Peyer's patch (tissue), 4 donors: Measurements from ENCODE around the gene ALDH4A1. TPM values are rescaled to one million over a fixed set of nuclear protein-coding genes. Genes with fewer than 3 reads are reported as not detected.

ENCODE experiments used
- DNase-seq, 3 donors: peaks; one replicate each; pipeline ENCODE4 v3.0.0-alpha.2; 2017 to 2019
- H3K27ac ChIP-seq, 4 donors: fragments of 200-600 bp; sonication (generic); one replicate each; pipeline ENCODE4 v1.5.1; 2016 to 2019
- H3K27me3 ChIP-seq, 2 donors: fragments of 200-600 bp; sonication (generic); one replicate each; pipeline ENCODE4 v1.5.1; 2019
- H3K36me3 ChIP-seq, 3 donors: fragments of 200-600 bp; sonication (generic); one replicate each; pipeline ENCODE4 v1.5.1; 2016 to 2019
- H3K4me1 ChIP-seq, 4 donors: fragments of 200-600 bp; sonication (generic); one replicate each; pipeline ENCODE4 v1.5.1; 2016 to 2019
- H3K4me3 ChIP-seq, 4 donors: fragments of 200-600 bp; sonication (generic); 1 replicate in 3 of 4; 2 replicates in 1 of 4; pipeline ENCODE4 v1.5.1; 2016 to 2019; ENCODE audit warnings: mild to moderate bottlenecking in 1 of 4
- H3K9me3 ChIP-seq, 4 donors: fragments of 200-600 bp; sonication (generic); one replicate each; pipeline ENCODE4 v1.5.1; 2016 to 2019; ENCODE audit warnings: mild to moderate bottlenecking in 1 of 4
- POLR2A ChIP-seq, 2 donors: fragments of 450-650 bp; IDR thresholded peaks; one replicate each; pipeline ENCODE4 v1.5.1; 2017; ENCODE audit warnings: antibody characterized with exemption in 2 of 2, mild to moderate bottlenecking in 2 of 2, moderate library complexity in 2 of 2
- total RNA-seq, 4 donors: library from RNA; depleted of rRNA; stranded (reverse); fragments of >200 nt; gene quantifications; one replicate each; pipeline ENCODE4 v1.1.0, GENCODE V29; 2016
- TF ChIP-seq, protein P1 (sequence below), 6 experiments: fragments of 450-650 bp in 4 of 6; fragments of 200-600 bp in 2 of 6; sonication (generic) in 1 of 6; IDR thresholded peaks; one replicate each; pipeline ENCODE4 v1.5.1; 2017 to 2019; ENCODE audit warnings: antibody characterized with exemption in 6 of 6, mild to moderate bottlenecking in 3 of 6, moderate library complexity in 1 of 6

ALDH4A1 gene
- total RNA-seq, 4 donors from 2014 or later: 2.8 to 5.8 (median 4.1) TPM

DNA sequence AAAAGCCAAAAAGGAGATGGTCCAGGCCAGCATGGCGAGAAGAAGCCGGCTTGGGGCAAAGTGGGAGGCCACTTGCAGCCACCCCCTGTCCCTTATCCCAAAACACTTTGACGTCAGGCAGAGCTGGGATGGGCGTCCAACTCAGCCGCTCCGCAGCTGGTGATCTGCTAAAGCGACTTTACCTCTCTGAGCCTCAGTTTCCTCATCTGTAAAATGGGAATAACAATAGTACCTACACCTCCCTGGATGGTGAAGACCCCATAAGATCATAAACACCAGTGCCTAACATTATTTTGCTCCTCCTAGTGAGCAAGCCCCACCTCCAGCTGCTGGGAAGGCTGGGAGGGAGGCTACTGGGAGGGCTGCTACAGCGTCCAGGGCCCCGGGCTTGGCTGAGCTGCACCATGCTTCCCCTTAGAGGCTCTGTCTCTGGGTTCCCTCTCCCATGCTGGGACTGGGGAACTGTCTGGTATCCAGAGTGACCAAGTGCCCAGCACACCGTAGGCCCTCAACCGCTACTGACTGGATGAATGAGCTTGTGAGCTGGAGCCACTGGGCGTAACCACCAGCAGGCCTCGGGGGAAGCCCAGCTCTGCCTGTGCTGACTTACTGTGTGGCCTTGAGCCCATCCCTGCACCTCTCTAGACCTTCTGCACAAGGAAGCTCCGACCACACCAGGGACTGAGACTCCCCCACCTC, 35.8 kb upstream of the ALDH4A1 start:
- no peak for DNase-seq
- no peak for TF ChIP-seq POLR2A (IDR thresholded peaks at IDR 0.05)
- TF ChIP-seq, protein P1, sequence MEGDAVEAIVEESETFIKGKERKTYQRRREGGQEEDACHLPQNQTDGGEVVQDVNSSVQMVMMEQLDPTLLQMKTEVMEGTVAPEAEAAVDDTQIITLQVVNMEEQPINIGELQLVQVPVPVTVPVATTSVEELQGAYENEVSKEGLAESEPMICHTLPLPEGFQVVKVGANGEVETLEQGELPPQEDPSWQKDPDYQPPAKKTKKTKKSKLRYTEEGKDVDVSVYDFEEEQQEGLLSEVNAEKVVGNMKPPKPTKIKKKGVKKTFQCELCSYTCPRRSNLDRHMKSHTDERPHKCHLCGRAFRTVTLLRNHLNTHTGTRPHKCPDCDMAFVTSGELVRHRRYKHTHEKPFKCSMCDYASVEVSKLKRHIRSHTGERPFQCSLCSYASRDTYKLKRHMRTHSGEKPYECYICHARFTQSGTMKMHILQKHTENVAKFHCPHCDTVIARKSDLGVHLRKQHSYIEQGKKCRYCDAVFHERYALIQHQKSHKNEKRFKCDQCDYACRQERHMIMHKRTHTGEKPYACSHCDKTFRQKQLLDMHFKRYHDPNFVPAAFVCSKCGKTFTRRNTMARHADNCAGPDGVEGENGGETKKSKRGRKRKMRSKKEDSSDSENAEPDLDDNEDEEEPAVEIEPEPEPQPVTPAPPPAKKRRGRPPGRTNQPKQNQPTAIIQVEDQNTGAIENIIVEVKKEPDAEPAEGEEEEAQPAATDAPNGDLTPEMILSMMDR (IDR thresholded peaks at IDR 0.05): no peak
- no peak overlapping the region for H3K4me3 ChIP-seq
- H3K36me3 ChIP-seq: no peaks in the 10 kb centered on the region
- no peak overlapping the region for H3K27ac ChIP-seq
- no peaks in the 10 kb centered on the region for H3K9me3 ChIP-seq
- no peaks in the 10 kb centered on the region for H3K27me3 ChIP-seq
- H3K4me1 ChIP-seq: peaks cover 0 to 12% (median 1%) of the 10 kb centered on the region in 4 donors

DNA sequence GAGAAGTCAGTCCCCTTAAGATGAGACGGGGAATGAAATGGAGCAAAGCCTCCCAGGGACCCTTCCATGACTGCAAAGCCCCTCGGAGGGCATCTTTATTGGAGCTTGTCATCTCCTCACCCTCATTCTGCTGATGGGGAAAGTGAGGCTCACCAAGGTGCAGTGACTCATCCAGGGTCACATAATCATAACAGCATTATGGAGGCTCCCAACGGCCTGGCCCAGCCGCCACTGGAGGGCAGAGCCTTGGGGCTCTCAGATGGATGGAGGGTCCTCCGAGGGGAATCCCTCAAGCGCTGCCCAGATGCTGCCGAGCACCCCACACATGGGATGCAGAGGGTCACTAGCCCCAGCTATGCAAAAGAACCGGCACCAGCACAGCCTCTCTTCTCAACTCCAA, 35.2 kb upstream of the ALDH4A1 start:
- no peaks in the 10 kb centered on the region for H3K27me3 ChIP-seq
- H3K36me3 ChIP-seq: no peaks in the 10 kb centered on the region
- TF ChIP-seq, protein P1 (IDR thresholded peaks at IDR 0.05): no peak
- TF ChIP-seq POLR2A (IDR thresholded peaks at IDR 0.05): no peak
- no peak overlapping the region for H3K4me3 ChIP-seq
- no peaks in the 10 kb centered on the region for H3K9me3 ChIP-seq
- H3K4me1 ChIP-seq: peaks cover 0 to 18% (median 1%) of the 10 kb centered on the region in 4 donors
- no peak for DNase-seq
- H3K27ac ChIP-seq: no peak overlapping the region

DNA sequence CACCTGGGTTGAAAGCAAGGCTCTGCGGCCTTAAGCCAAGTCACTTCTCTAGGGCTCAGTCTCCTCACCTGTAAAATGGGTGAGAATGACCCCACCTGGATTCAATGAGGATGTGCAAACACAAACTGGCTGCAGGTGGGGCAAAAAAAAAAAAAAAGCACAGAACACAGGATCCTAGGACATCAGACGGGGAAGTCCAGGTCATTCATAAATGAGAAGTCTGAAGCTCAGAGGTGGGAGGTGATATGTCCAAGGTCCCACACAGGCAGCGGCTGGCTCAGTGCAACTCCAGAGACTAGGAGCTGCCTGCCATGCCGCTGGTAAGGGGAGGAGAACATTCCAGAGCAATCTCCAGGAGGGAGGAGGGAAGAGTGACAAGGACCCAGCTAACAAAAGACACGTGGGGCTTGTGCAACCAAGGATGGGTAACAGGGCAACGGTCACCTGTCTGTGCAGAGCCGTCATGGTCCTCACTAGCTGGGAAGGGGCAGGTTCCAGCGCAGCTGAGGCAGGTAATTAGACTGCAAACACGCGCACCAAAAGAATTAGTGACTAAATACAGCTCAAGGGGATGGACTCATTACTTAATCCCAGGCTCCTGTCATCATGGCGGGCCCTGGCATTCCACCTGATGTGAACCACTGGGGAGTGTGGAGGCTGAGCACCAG, 34.6 kb upstream of the ALDH4A1 start:
- Histone ChIP-seq H3K9me3 (no peaks in the 10 kb centered on the region), H3K36me3 (no peaks in the 10 kb centered on the region), H3K4me1 (peaks cover 0 to 18% (median 2%) of the 10 kb centered on the region in 4 donors), H3K27ac (no peak overlapping the region), H3K27me3 (no peaks in the 10 kb centered on the region), H3K4me3 (no peak overlapping the region)
- no peak for DNase-seq
- TF ChIP-seq POLR2A (IDR thresholded peaks at IDR 0.05): no peak
- TF ChIP-seq, protein P1 (IDR thresholded peaks at IDR 0.05): no peak

GRCh38 chr1:18936471-18936813, 34.1 kb upstream of the ALDH4A1 start:
- H3K4me3 ChIP-seq: no peak overlapping the region
- TF ChIP-seq POLR2A (IDR thresholded peaks at IDR 0.05): no peak
- TF ChIP-seq, protein P1 (IDR thresholded peaks at IDR 0.05): no peak
- H3K4me1 ChIP-seq: peaks cover 0 to 18% (median 4%) of the 10 kb centered on the region in 4 donors
- H3K36me3 ChIP-seq: no peaks in the 10 kb centered on the region
- H3K27ac ChIP-seq: no peak overlapping the region
- H3K9me3 ChIP-seq: no peaks in the 10 kb centered on the region
- H3K27me3 ChIP-seq: no peaks in the 10 kb centered on the region
- DNase-seq: no peak

DNA sequence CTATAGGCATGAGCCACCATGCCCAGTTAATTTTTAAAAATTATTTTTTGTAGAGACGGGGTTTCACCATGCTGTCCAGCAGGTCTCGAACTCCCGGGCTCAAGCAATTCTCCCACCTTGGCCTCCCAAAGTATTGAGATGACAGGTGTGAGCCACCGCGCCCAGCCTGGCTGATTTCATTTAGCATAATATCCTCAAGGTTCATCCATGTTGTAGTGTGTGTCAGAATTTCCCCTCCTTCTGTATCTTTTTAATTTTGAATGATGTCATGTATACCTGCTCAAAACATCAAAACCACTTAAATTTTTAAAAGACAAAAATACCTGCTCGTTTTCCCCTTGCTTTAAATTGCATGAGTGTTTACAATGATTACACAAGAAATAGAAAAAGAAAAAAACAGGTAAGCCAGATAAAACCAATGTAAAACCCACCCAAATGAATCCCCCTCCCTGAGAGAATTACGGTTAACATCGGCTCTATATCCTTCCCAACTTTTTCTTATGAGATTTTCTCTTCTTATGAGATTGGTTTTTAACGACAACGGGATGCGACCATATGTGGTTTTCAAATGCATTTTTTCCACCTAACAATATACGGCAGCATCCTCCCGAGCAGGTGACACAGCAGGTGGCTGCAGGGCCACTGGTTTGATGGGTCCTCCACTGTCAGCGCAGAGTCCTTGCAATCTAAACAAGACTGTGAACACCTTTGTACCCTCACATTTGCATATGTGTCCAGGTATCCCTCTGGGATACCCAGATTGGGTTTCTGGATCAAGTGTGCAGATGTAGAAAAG, 32.0 kb upstream of the ALDH4A1 start:
- Histone ChIP-seq H3K36me3 (no peaks in the 10 kb centered on the region), H3K9me3 (no peaks in the 10 kb centered on the region), H3K4me3 (no peak overlapping the region), H3K27ac (no peak overlapping the region), H3K27me3 (no peaks in the 10 kb centered on the region), H3K4me1 (peaks cover 0 to 10% (median 5%) of the 10 kb centered on the region in 4 donors)
- TF ChIP-seq POLR2A (IDR thresholded peaks at IDR 0.05): no peak
- TF ChIP-seq, protein P1 (IDR thresholded peaks at IDR 0.05): no peak
- DNase-seq: no peak
